Suprapubic skin (tissue), 3 donors: ENCODE measurements around the gene OSBPL2.

Experiments used
- CTCF ChIP-seq, 2 donors: fragments of 200-600 bp in 1 of 2; fragments of 450-650 bp in 1 of 2; sonication (generic) in 1 of 2; IDR thresholded peaks; one replicate each; pipeline ENCODE4 v1.5.1; 2016 to 2019; ENCODE audit warnings: antibody characterized with exemption in 2 of 2, mild to moderate bottlenecking in 1 of 2, moderate library complexity in 1 of 2
- POLR2A ChIP-seq, 2 donors: fragments of 450-650 bp; IDR thresholded peaks; one replicate each; pipeline ENCODE4 v1.6.1; 2017; ENCODE audit warnings: antibody characterized with exemption in 2 of 2, mild to moderate bottlenecking in 2 of 2, moderate library complexity in 2 of 2

GRCh38 chr20:62309198-62309944 lies 71.0 kb downstream of the OSBPL2 start:
- TF ChIP-seq CTCF (IDR thresholded peaks at IDR 0.05) (no peak), POLR2A (IDR thresholded peaks at IDR 0.05) (no peak)
